ENCODE data around the gene MCF2.

The MCF2 gene, protein sequence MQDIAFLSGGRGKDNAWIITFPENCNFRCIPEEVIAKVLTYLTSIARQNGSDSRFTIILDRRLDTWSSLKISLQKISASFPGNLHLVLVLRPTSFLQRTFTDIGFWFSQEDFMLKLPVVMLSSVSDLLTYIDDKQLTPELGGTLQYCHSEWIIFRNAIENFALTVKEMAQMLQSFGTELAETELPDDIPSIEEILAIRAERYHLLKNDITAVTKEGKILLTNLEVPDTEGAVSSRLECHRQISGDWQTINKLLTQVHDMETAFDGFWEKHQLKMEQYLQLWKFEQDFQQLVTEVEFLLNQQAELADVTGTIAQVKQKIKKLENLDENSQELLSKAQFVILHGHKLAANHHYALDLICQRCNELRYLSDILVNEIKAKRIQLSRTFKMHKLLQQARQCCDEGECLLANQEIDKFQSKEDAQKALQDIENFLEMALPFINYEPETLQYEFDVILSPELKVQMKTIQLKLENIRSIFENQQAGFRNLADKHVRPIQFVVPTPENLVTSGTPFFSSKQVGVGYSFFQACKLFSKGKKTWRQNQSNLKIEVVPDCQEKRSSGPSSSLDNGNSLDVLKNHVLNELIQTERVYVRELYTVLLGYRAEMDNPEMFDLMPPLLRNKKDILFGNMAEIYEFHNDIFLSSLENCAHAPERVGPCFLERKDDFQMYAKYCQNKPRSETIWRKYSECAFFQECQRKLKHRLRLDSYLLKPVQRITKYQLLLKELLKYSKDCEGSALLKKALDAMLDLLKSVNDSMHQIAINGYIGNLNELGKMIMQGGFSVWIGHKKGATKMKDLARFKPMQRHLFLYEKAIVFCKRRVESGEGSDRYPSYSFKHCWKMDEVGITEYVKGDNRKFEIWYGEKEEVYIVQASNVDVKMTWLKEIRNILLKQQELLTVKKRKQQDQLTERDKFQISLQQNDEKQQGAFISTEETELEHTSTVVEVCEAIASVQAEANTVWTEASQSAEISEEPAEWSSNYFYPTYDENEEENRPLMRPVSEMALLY

DNA sequence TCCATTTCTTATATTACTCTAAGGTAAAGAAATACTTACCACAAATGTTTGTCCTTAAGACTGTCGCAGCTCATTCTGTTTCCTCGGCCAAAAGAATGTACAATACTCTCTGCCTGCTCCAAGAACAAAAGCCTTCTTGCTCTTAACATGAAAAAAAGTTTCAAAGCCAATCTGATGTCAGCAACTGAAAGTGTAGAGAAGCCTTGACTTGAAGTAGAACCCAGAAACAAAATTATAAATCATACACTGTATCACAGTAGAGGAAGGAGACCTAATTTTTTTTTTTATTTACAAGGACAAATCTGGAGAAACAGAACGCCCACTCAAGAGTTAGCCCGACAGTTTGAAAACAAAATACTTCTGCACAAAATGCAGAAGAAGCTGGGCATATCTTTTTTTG, at the start of gene MCF2:
Gene MCF2, minus strand, starts transcription at position 101 of the 400 bp plus-strand sequence. CDS start 56,423 bp downstream, outside the sequence.
- H3K4me1 ChIP-seq (ENCODE audit: insufficient read depth, low read length, poor library complexity, severe bottlenecking) = no peaks in the 10 kb centered on the region
- H3K9me2 ChIP-seq (replicated peaks; ENCODE audit: low read depth, low read length) = no peaks in the 10 kb centered on the region
- no peaks in the 10 kb centered on the region for H3K27me3 ChIP-seq (ENCODE audit: insufficient read depth, low read length, poor library complexity, severe bottlenecking)
- no peaks in the 10 kb centered on the region for H3K9me3 ChIP-seq (ENCODE audit: insufficient read depth, low read depth, low read length)
- TF ChIP-seq, protein P1, sequence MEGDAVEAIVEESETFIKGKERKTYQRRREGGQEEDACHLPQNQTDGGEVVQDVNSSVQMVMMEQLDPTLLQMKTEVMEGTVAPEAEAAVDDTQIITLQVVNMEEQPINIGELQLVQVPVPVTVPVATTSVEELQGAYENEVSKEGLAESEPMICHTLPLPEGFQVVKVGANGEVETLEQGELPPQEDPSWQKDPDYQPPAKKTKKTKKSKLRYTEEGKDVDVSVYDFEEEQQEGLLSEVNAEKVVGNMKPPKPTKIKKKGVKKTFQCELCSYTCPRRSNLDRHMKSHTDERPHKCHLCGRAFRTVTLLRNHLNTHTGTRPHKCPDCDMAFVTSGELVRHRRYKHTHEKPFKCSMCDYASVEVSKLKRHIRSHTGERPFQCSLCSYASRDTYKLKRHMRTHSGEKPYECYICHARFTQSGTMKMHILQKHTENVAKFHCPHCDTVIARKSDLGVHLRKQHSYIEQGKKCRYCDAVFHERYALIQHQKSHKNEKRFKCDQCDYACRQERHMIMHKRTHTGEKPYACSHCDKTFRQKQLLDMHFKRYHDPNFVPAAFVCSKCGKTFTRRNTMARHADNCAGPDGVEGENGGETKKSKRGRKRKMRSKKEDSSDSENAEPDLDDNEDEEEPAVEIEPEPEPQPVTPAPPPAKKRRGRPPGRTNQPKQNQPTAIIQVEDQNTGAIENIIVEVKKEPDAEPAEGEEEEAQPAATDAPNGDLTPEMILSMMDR (conservative IDR thresholded peaks at IDR 0.05; ENCODE audit: low read length) = no peak
- TF ChIP-seq EZH2phosphoT487 (IDR thresholded peaks at IDR 0.05; ENCODE audit: borderline replicate concordance) = no peak
- H4K20me1 ChIP-seq (ENCODE audit: insufficient read depth, low read length, poor library complexity, severe bottlenecking) = no peaks in the 10 kb centered on the region
- no peak within 1 kb of the TSS for H3K9ac ChIP-seq (ENCODE audit: low read depth, low read length, poor library complexity, severe bottlenecking)
- no peaks in the 10 kb centered on the region for H3K79me2 ChIP-seq (ENCODE audit: insufficient read depth, low read length)
- H3K36me3 ChIP-seq (ENCODE audit: insufficient read depth, low read length) = no peaks in the 10 kb centered on the region
- no peaks in the 10 kb centered on the region for H3F3A ChIP-seq (ENCODE audit: low read depth)
- H2AFZ ChIP-seq (ENCODE audit: low read length) = no peak within 1 kb of the TSS
- no peak within 1 kb of the TSS for H3K4me2 ChIP-seq (ENCODE audit: low read depth, low read length, poor library complexity, severe bottlenecking)
- no peak within 1 kb of the TSS for H3K4me3 ChIP-seq (ENCODE audit: low read length, poor library complexity, severe bottlenecking)

DNA sequence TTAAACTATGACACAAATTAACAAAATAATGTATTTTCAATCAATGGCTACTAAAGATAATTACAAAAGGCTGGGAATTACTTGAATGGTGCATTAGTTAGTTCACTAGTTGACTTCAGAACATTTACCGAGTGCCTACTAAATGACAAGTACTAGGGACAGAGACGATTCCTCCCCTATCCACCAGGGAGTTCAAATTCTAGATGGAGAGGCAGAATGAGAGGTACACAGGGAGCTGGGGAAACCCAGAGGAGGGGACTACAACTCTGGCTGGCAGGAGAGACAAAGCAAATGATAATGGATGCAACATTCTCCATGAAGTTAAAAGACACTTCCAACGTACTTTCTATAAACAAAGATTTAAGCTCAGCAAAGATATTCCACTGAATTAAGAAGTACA, 43.1 kb upstream of the MCF2 start:
- no peak overlapping the region for H3K4me3 ChIP-seq (ENCODE audit: low read length, poor library complexity, severe bottlenecking)
- H3K27me3 ChIP-seq (ENCODE audit: insufficient read depth, low read length, poor library complexity, severe bottlenecking) = no peaks in the 10 kb centered on the region
- no peaks in the 10 kb centered on the region for H4K20me1 ChIP-seq (ENCODE audit: insufficient read depth, low read length, poor library complexity, severe bottlenecking)
- H3K4me2 ChIP-seq (ENCODE audit: low read depth, low read length, poor library complexity, severe bottlenecking) = no peak overlapping the region
- H3F3A ChIP-seq (ENCODE audit: low read depth) = no peaks in the 10 kb centered on the region
- TF ChIP-seq, protein P1 (conservative IDR thresholded peaks at IDR 0.05; ENCODE audit: low read length) = no peak
- TF ChIP-seq EZH2phosphoT487 (IDR thresholded peaks at IDR 0.05; ENCODE audit: borderline replicate concordance) = no peak
- H3K36me3 ChIP-seq (ENCODE audit: insufficient read depth, low read length) = peaks cover 12% of the 10 kb centered on the region; the same call in 1 of the 2 replicates
- no peak overlapping the region for H2AFZ ChIP-seq (ENCODE audit: low read length)
- no peaks in the 10 kb centered on the region for H3K79me2 ChIP-seq (ENCODE audit: insufficient read depth, low read length)
- no peak overlapping the region for H3K9ac ChIP-seq (ENCODE audit: low read depth, low read length, poor library complexity, severe bottlenecking)
- no peaks in the 10 kb centered on the region for H3K4me1 ChIP-seq (ENCODE audit: insufficient read depth, low read length, poor library complexity, severe bottlenecking)
- H3K9me3 ChIP-seq (ENCODE audit: insufficient read depth, low read depth, low read length) = no peaks in the 10 kb centered on the region
- no peaks in the 10 kb centered on the region for H3K9me2 ChIP-seq (replicated peaks; ENCODE audit: low read depth, low read length)

DNA sequence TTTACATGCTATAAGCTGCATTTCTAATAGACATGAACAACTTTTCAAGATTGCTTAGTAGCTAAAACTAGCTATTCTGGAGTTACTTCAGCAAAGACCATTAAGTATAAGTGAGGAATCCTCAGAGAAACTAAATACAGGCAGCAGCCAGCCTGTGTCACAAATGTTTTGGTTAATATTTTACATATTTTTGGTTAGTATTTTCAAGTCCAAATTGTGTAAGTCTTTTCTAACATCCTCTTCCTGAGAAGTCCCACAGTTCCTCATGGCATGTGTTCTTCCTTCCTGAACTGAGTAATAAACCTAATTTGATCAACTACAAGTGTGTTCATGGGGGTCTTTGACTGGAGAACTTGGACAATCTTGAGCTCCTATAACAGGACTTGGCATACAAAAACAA, 42.4 kb upstream of the MCF2 start:
- no peak for TF ChIP-seq EZH2phosphoT487 (IDR thresholded peaks at IDR 0.05; ENCODE audit: borderline replicate concordance)
- TF ChIP-seq, protein P1 (conservative IDR thresholded peaks at IDR 0.05; ENCODE audit: low read length) = no peak
- H4K20me1 ChIP-seq (ENCODE audit: insufficient read depth, low read length, poor library complexity, severe bottlenecking) = no peaks in the 10 kb centered on the region
- no peak overlapping the region for H2AFZ ChIP-seq (ENCODE audit: low read length)
- no peaks in the 10 kb centered on the region for H3K9me2 ChIP-seq (replicated peaks; ENCODE audit: low read depth, low read length)
- H3K4me1 ChIP-seq (ENCODE audit: insufficient read depth, low read length, poor library complexity, severe bottlenecking) = no peaks in the 10 kb centered on the region
- no peaks in the 10 kb centered on the region for H3K79me2 ChIP-seq (ENCODE audit: insufficient read depth, low read length)
- no peaks in the 10 kb centered on the region for H3F3A ChIP-seq (ENCODE audit: low read depth)
- H3K27me3 ChIP-seq (ENCODE audit: insufficient read depth, low read length, poor library complexity, severe bottlenecking) = no peaks in the 10 kb centered on the region
- no peaks in the 10 kb centered on the region for H3K9me3 ChIP-seq (ENCODE audit: insufficient read depth, low read depth, low read length)
- H3K36me3 ChIP-seq (ENCODE audit: insufficient read depth, low read length) = peaks cover 16% of the 10 kb centered on the region; the same call in 1 of the 2 replicates
- H3K9ac ChIP-seq (ENCODE audit: low read depth, low read length, poor library complexity, severe bottlenecking) = no peak overlapping the region
- H3K4me3 ChIP-seq (ENCODE audit: low read length, poor library complexity, severe bottlenecking) = no peak overlapping the region
- no peak overlapping the region for H3K4me2 ChIP-seq (ENCODE audit: low read depth, low read length, poor library complexity, severe bottlenecking)
